ENCODE data around the gene ANO2.

The ANO2 gene

GRCh38 chr12:5525783-5526367, 419.2 kb downstream of the ANO2 start:
- no peak for DNase-seq

GRCh38 chr12:5524769-5525436, 420.2 kb downstream of the ANO2 start:
- no peak for DNase-seq

- no peak for DNase-seq
These were observed 420.8 kb downstream of the ANO2 start for GRCh38 chr12:5524116-5524768.

- no peak for DNase-seq
These were observed 421.5 kb downstream of the ANO2 start for GRCh38 chr12:5523396-5524115.

GRCh38 chr12:5522432-5523335, 422.4 kb downstream of the ANO2 start:
- DNase-seq = no peak

DNA sequence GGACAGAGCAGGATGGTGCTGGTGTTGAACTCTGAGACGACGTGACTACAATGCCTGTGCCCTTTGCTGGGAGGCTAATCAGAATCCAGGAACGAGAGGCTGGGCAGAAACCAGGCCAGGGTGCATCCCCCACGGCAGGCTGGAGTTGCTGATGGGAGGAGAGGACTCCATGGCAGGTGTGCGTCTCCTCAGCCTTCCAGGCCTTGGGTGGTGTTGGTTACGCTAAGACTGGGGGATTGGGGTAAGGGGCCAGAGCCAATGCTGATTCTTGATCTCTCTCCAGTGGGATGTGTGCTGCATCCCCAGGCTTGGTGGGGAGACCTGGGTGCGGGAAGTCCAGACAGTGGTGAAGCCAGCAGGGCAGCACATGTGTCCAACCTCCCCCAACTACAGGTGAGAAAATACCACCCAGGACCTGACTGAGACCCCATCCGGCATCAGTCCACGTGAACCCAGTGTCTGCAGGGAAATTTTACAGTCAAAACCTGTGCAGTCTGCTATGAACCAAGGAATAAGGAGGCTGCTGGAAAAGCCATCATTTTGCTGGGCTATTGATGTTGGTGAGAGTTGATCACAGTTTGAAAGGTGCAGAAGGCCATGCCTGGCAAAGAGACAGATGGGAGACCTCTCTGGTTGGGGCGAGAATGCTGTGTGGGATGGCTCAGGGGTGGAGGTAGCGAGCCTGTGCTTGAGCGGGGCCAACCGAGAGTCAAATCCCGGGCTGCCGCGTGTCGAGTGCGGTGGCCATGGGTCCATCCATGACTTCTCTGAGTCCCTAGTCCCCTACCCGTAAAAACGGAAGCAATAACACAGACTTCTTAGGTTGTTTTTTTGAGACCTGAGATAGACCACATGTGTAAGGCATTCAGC, 423.4 kb downstream of the ANO2 start:
- no peak for DNase-seq

DNA sequence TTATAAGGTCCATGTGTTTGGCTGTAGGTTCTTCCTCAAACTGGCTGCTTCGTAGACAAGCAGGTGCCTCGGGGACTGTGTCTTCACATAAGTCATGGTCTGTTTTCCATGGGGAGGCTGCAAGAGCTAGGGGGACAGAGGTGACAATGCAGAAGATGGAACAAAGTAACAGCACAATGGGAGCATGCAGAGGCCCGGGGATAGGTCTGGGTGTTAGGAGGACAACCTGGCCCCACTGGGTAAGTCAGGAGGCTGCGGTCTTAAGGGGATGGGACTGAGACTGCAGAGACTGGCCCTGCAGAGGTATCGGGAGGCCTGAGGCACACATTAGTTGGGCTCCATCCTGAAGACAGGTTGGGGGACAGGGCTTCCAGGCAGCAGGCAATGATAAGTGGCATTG, 424.2 kb downstream of the ANO2 start:
- DNase-seq = no peak

- no peak for DNase-seq
These were observed 425.0 kb downstream of the ANO2 start for GRCh38 chr12:5520037-5520436.

DNA sequence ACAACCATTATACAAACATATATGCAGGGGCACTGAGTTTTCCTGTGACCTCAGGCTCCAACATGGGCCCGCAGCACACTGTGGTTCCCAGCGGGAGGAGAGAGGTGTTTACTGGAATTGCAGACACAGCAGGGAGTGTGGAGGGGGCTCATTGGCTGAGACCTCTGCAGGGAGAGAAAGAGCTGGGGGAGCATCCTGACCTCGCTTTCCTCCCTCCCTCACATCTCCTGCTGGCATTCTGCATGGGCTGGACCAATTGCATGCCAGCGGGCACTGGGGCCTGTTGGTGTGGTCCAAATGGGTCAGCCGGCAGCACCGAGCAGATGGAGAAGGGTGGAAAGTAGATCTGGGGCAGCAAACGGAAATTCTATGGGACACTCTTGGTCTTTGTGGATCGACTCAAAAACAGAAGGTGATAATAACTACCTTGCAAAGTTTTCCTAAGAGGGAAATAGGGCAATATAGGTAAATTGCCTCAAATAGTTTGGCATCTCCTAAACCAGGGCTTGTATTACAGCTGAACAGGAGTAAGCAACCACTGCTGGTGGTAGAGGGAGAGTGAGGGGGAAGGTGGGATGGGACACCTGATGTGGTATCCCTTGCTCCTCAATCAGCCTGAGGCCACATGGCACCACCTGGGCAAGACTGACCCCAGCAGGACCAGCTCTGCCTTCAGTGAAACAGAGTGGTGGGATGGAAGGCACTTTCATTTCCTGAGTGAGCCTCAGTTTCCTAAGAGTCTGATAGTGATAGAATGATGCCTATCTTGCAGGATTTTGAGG, 426.3 kb downstream of the ANO2 start:
- no peak for DNase-seq

DNA sequence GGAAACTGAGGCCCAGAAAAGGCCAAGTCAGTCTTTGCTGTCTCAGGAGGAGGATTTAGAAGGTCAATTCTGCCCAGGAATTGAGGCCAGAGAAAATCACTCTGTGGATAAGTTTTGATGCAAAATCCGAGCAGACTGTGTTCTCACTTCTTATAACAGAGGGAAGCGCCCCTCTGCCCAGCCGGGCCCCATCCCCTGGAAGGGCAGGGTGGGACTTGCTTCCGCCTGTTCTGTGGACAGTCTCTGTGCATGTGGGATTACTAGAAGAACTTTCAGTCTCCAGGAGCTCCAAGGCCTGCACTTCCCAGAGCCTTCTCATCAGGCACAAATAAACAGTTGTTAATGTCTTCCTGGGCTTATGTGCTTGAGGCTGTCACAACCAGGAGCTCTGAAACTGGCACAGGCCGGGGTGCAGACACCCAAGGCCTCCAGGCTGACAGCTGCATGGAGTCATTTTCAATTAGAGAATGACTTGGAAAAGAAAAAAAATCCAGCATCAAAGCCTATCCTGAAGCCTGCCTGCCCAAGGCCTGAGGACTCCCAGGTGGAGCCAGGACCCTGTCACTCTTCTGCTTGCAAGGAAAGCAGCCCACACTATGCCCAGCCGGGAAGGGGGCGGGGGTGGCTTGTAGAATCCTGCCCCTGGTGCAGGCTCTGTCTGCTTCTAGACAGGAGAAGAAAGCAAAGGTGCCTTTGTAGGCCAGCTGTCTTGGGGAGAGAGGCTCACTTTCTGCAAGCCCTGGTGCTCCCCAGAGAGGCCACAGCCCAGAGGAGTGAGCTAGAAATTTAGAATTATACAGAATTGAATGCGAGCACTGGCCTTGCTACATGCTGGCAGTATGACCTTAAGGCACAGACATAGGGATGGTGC, 428.5 kb downstream of the ANO2 start:
- no peak for DNase-seq

GRCh38 chr12:5515458-5515857, 429.6 kb downstream of the ANO2 start:
- DNase-seq = no peak

GRCh38 chr12:5514545-5514944, 430.5 kb downstream of the ANO2 start:
- no peak for DNase-seq

DNA sequence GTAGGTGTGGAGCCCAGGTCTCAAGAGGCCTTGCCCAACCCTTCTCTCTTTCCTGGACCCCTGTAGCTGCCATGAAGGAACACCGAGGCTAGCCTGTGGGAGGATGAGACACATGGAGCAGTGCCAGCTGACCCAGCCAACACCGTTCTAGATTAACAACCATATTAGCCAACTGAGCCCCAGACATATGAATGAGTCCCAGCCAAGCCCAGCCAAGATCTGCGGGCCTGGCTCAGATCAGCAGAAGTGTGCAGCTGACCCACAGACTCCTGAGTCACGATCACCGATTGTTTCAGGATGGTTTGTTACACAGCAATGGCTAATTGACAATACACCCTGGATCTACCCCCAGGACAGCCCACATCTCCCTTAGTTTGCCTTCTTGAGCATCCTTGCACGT, 431.0 kb downstream of the ANO2 start:
- DNase-seq = no peak

- no peak for DNase-seq
These were observed 431.7 kb downstream of the ANO2 start for GRCh38 chr12:5513406-5513805.

Data from NCI-H187 (cell line).